ENCODE data around the gene LIN7B.

LIN7B gene

GRCh38 chr19:49165865-49166301, 51.7 kb downstream of the LIN7B start:
- DNase-seq (ENCODE audit: low read depth): no peak

- no peak for DNase-seq (ENCODE audit: low read depth)
Observed at GRCh38 chr19:49167857-49168409, 53.8 kb downstream of the LIN7B start.

All from activated T-cell treated with anti-CD3 and anti-CD28 coated beads for 48 hours (primary cell).